ENCODE measurements around the gene ACOX3. TPM values are rescaled to one million over a fixed set of nuclear protein-coding genes. Genes with fewer than 3 reads are reported as not detected.

ACOX3 gene
- total RNA-seq: 26.2 and 31.5 TPM in 2 replicates

GRCh38 chr4:8440492-8441311 is at the start of gene ACOX3, which contains the start of gene TRMT44:
TSS of gene ACOX3 (minus strand) at chr4:8440723. CDS start at chr4:8416521, 24,202 bp downstream.
TSS of gene TRMT44 (plus strand) at chr4:8440777. CDS start at chr4:8440823, 46 bp downstream.

Small RNA genes within 50 kb of the gene (small RNA-seq; reads per million reads assigned to genes)
- gene RNA5SP152: not detected

Other genes starting within 250 kb of the ACOX3 start
- 33.8 and 39.5 TPM in 2 replicates for gene SH3TC1, start 241.4 kb downstream of the ACOX3 start, total RNA-seq
- 13.0 and 20.8 TPM in 2 replicates for gene HTRA3, start 171.0 kb downstream of the ACOX3 start, total RNA-seq
- gene TRMT44, start 54 bp upstream of the ACOX3 start, total RNA-seq: 14.0 and 17.0 TPM in 2 replicates
- 0.78 and 1.4 TPM in 2 replicates for gene GPR78, start 139.7 kb upstream of the ACOX3 start, total RNA-seq
- 10.8 and 11.6 TPM in 2 replicates for gene CPZ, start 152.0 kb upstream of the ACOX3 start, total RNA-seq